Erythroblast (primary cell): Measurements from ENCODE around the gene BCAM.
"Not testable (repeated sequence)": the region's sequence is repeated elsewhere in the genome, so short reads cannot be mapped to it uniquely, and the experiment has no call there.

ENCODE experiments used
- DNase-seq, 2 experiments: peaks; one replicate each; lab custom pipeline; 2025; lab: John Stamatoyannopoulos, UW
- GATA1 ChIP-seq: IDR thresholded peaks from 2 replicates; pipeline ENCODE4 v1.6.1; 2011; ENCODE audit warnings: low read depth, mild to moderate bottlenecking, control low read depth, low read length, moderate library complexity
- POLR2A ChIP-seq: IDR thresholded peaks from 2 replicates; pipeline ENCODE4 v1.6.1; 2011; ENCODE audit warnings: mild to moderate bottlenecking, low read length

The BCAM gene

DNA sequence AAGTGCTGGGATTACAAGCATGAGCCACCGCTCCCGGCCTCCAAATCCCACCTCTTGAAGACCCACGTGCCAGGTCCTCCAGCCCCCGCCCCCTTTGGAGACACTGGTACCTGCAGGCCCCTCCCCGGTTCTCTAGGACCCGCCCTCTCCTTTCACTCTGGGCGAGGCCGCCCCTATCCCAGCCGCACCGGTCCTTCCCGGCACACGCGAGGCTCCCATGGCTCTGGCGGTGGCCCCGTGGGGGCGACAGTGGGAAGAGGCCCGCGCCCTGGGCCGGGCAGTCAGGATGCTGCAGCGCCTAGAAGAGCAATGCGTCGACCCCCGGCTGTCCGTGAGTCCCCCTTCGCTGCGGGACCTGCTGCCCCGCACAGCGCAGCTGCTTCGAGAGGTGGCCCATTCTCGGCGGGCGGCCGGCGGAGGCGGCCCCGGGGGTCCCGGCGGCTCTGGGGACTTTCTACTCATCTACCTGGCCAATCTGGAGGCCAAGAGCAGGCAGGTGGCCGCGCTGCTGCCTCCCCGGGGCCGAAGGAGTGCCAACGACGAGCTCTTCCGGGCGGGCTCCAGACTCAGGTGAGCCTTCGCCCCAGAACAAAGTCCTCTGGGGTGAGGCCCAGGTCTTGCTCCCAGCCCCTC is 31.1 kb upstream of the BCAM start, which contains the start of gene CBLC:
CBLC (plus strand) TSS at position 176 of the 633 bp plus-strand sequence; CDS start at position 218, 42 bp downstream.
- no peak for TF ChIP-seq GATA1
- DNase-seq: no peak

- DNase-seq: no peak
- TF ChIP-seq GATA1 (no peak), POLR2A (no peak)
Measured at GRCh38 chr19:44779150-44779549, 29.8 kb upstream of the BCAM start.

- DNase-seq: not testable (repeated sequence)
Measured at GRCh38 chr19:44781694-44782093, 27.2 kb upstream of the BCAM start.

DNA sequence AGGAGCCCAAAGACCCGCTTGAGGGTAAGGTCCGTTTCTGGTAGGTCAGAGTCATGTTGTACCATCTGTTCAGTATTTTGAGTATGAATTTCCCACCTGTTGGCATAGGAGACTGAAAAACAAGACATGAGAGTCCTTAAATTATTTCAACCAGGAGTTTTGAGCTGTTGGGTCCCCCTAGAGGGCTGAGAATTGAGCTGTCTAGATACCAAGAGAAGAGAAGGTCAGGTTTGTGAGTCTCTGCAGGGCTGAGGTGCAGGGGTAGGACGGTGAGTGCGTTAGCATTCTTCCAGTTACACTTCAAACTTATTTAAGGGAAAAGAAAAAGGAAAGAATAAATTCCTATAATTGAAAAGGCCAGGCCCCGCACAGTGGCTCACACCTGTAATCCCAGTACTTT is 26.2 kb upstream of the BCAM start:
- TF ChIP-seq GATA1 (no peak), POLR2A (no peak)
- no peak for DNase-seq

GRCh38 chr19:44783545-44783944 is 25.4 kb upstream of the BCAM start:
- TF ChIP-seq POLR2A (no peak), GATA1 (no peak)
- DNase-seq: no peak

GRCh38 chr19:44785271-44785670 is 23.6 kb upstream of the BCAM start:
- TF ChIP-seq GATA1 (no peak), POLR2A (no peak)
- no peak for DNase-seq

GRCh38 chr19:44785993-44786392 is 22.9 kb upstream of the BCAM start:
- DNase-seq: no peak
- no peak for TF ChIP-seq GATA1
- TF ChIP-seq POLR2A: no peak

DNA sequence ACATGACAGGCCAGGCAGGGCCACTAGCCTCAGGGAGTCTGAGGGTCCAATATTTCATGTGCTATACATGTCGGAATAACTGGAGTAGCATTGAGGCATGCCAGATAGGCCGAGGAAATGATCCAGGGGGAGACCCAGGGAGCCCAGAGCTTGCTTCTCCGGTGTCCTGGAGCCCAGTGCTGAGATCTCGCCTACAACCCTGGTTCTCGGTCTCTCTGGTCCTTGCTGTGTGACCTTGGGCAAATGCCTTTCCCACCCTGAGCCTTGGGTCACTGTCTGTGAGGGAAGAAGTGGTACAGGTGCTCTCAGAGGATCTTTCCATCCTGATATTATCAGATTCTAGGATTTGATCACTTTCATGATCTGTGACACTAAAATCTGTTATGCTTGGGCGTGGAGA is 19.9 kb upstream of the BCAM start:
- DNase-seq: no peak
- TF ChIP-seq POLR2A: no peak
- TF ChIP-seq GATA1: no peak

GRCh38 chr19:44789943-44790483 is 18.9 kb upstream of the BCAM start:
- no peak for DNase-seq
- no peak for TF ChIP-seq GATA1
- no peak for TF ChIP-seq POLR2A

DNA sequence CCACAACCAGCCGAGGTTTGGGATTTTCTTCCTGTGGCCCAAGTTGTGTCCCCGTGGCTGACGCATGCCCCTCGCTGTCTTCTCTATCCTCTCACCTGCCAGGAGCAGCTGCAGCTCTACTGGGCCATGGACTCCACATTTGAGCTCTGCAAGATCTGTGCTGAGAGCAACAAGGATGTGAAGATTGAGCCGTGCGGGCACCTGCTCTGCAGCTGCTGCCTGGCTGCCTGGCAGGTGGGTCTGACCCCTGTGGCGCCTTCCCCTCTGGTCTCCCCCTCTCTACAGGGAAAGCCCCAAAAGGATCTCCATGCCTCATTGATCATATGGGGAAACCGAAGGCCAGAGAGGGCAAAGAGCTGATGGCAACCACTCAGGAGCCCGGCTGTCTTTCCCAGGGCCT is 16.6 kb upstream of the BCAM start:
- DNase-seq: no peak

DNA sequence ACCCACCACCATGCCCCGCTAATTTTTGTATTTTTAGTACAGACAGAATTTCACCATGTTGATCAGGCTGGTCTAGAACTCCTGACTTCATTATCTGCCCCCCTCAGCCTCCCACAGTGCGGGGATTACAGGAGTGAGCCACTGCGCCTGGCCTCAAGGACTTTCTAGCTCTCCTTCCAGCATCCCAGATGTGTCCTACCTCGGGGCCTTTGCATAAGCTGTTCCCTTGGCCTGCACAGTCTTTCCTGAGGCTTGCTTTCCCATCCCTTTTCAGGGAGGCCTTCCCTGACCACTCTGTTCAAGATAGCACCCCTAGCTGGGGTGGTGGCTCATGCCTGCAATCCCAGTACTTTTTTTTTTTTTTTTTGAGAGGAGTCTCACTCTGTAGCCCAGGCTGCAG is 14.3 kb upstream of the BCAM start:
- TF ChIP-seq POLR2A: no peak
- TF ChIP-seq GATA1: no peak
- DNase-seq: no peak

More for the DNA sequence above, 16.6 kb upstream of the BCAM start:
- no peak for TF ChIP-seq GATA1
- no peak for TF ChIP-seq POLR2A

GRCh38 chr19:44795398-44795987 is 13.4 kb upstream of the BCAM start:
- DNase-seq: no peak
- TF ChIP-seq GATA1: no peak
- no peak for TF ChIP-seq POLR2A

GRCh38 chr19:44796701-44797115 is 12.2 kb upstream of the BCAM start:
- TF ChIP-seq POLR2A: no peak
- no peak for TF ChIP-seq GATA1
- no peak for DNase-seq

- no peak for TF ChIP-seq POLR2A
- TF ChIP-seq GATA1: no peak
- DNase-seq: no peak
Measured at GRCh38 chr19:44799627-44800346, 9.1 kb upstream of the BCAM start.
